Measurements from ENCODE around the gene SLAMF1. TPM values are rescaled to one million over a fixed set of nuclear protein-coding genes. Genes with fewer than 3 reads are reported as not detected.

Gene SLAMF1
- total and polyA plus RNA-seq, 11 donors = 0.14 to 4.3 (median 0.60) TPM; not detected in 5

- ATAC-seq = peak in 1 of 4 donors; percentile 63
These were observed 4.7 kb upstream of the SLAMF1 start for GRCh38 chr1:160651433-160652064.

GRCh38 chr1:160647329-160647720 is 481 bp upstream of the SLAMF1 start:
- no peak for ATAC-seq

More at GRCh38 chr1:160651433-160652064, 4.7 kb upstream of the SLAMF1 start:
- H3K9me3 ChIP-seq = no peaks in the 10 kb centered on the region
- no peaks in the 10 kb centered on the region for H3K36me3 ChIP-seq
- DNase-seq = no peak
- no peak for TF ChIP-seq CTCF (IDR thresholded peaks at IDR 0.05)
- no peak for TF ChIP-seq POLR2A (IDR thresholded peaks at IDR 0.05)
- 0 to 10% (median 8%) methylated on average over 1 of the region's 1 CpG for WGBS, 4 donors
- intact Hi-C loops (cut with DNase I) = no loop called here
- H3K4me3 ChIP-seq = no peak overlapping the region
- peaks cover 0 to 2% (median 0%) of the 10 kb centered on the region in 9 donors for H3K27me3 ChIP-seq
- H3K4me1 ChIP-seq = peaks cover 0 to 30% (median 4%) of the 10 kb centered on the region in 12 donors
- H3K27ac ChIP-seq = peak overlapping the region in 4 of 12 donors; percentile 5 to 71 (median 20)

GRCh38 chr1:160646180-160646579 is 664 bp downstream of the SLAMF1 start:
- Histone ChIP-seq H3K9me3 (no peaks in the 10 kb centered on the region), H3K36me3 (no peaks in the 10 kb centered on the region), H3K27ac (peak overlapping the region in 1 of 12 donors; percentile 84), H3K4me3 (peak overlapping the region in 2 of 12 donors; percentile 28 to 52), H3K27me3 (peaks cover 0 to 2% (median 0%) of the 10 kb centered on the region in 9 donors), H3K4me1 (peaks cover 0 to 42% (median 1%) of the 10 kb centered on the region in 12 donors)
- WGBS, 4 donors = 82 to 94% (median 88%) methylated on average over 1 of the region's 1 CpG
- TF ChIP-seq POLR2A (IDR thresholded peaks at IDR 0.05) (no peak), CTCF (IDR thresholded peaks at IDR 0.05) (no peak)
- DNase-seq = no peak
- intact Hi-C loops (cut with DNase I) = no loop called here
- no peak for ATAC-seq

More at GRCh38 chr1:160647329-160647720, 481 bp upstream of the SLAMF1 start:
- Histone ChIP-seq H3K4me1 (peaks cover 0 to 39% (median 3%) of the 10 kb centered on the region in 12 donors), H3K36me3 (no peaks in the 10 kb centered on the region), H3K27ac (peak overlapping the region in 1 of 12 donors; percentile 84), H3K27me3 (peaks cover 0 to 2% (median 0%) of the 10 kb centered on the region in 9 donors), H3K9me3 (no peaks in the 10 kb centered on the region), H3K4me3 (peak overlapping the region in 2 of 12 donors; percentile 28 to 52)
- intact Hi-C loops (cut with DNase I) = no loop called here
- TF ChIP-seq CTCF (IDR thresholded peaks at IDR 0.05) = no peak
- TF ChIP-seq POLR2A (IDR thresholded peaks at IDR 0.05) = no peak
- 74 to 88% (median 78%) methylated on average over 3 of the region's 3 CpGs for WGBS, 4 donors
- DNase-seq = no peak

GRCh38 chr1:160645386-160646130 is 1.3 kb downstream of the SLAMF1 start:
- TF ChIP-seq POLR2A (IDR thresholded peaks at IDR 0.05) (no peak), CTCF (IDR thresholded peaks at IDR 0.05) (no peak)
- H3K27me3 ChIP-seq = peaks cover 0 to 2% (median 0%) of the 10 kb centered on the region in 9 donors
- H3K4me3 ChIP-seq = peak overlapping the region in 1 of 12 donors; percentile 52
- no peaks in the 10 kb centered on the region for H3K36me3 ChIP-seq
- no peaks in the 10 kb centered on the region for H3K9me3 ChIP-seq
- H3K4me1 ChIP-seq = peaks cover 0 to 47% (median 0%) of the 10 kb centered on the region in 12 donors
- WGBS, 4 donors = 85 to 92% (median 89%) methylated on average over 13 of the region's 13 CpGs
- H3K27ac ChIP-seq = peak overlapping the region in 1 of 12 donors; percentile 84
- DNase-seq (no peak), ATAC-seq (no peak)
- intact Hi-C loops (cut with DNase I) = no loop called here
